OCI-LY1 (cell line): ENCODE measurements around the gene LARP1.
"Not testable (repeated sequence)": the region's sequence is repeated elsewhere in the genome, so short reads cannot be mapped to it uniquely, and the experiment has no call there.

Experiments
- H2AFZ ChIP-seq: fragments of 200-600 bp; sonication (generic), shearing (Covaris generic); 2 replicates; pipeline ENCODE4 v1.6.0; 2014; ENCODE audit warnings: antibody characterized with exemption, mild to moderate bottlenecking, low read length
- H3F3A ChIP-seq: fragments of 200-600 bp; sonication (generic), shearing (Covaris generic); 2 replicates; pipeline ENCODE4 v1.6.0; 2014; ENCODE audit warnings: mild to moderate bottlenecking, antibody characterized with exemption, low read length, moderate library complexity; ENCODE audit not compliant: insufficient read depth
- H3K27ac ChIP-seq: fragments of 200-600 bp; sonication (generic); 2 replicates; pipeline ENCODE4 v1.5.1; 2014; ENCODE audit warnings: low read length, mixed run types, mild to moderate bottlenecking, low read depth; ENCODE audit not compliant: poor library complexity, severe bottlenecking
- H3K27me3 ChIP-seq: fragments of 200-600 bp; sonication (generic); 2 replicates; pipeline ENCODE4 v1.6.0; 2014; ENCODE audit warnings: antibody characterized with exemption, mild to moderate bottlenecking, low read length, moderate library complexity; ENCODE audit not compliant: insufficient read depth
- H3K36me3 ChIP-seq: fragments of 200-600 bp; sonication (generic); 2 replicates; pipeline ENCODE4 v1.6.1; 2014; ENCODE audit warnings: mild to moderate bottlenecking, antibody characterized with exemption, low read length, moderate library complexity, mixed read lengths; ENCODE audit not compliant: insufficient read depth
- H3K4me1 ChIP-seq: fragments of 200-600 bp; sonication (generic); 2 replicates; pipeline ENCODE4 v1.5.1; 2014; ENCODE audit warnings: mild to moderate bottlenecking, low read length, moderate library complexity; ENCODE audit not compliant: insufficient read depth, severe bottlenecking
- H3K4me2 ChIP-seq: fragments of 200-600 bp; sonication (generic), shearing (Covaris generic); 2 replicates; pipeline ENCODE4 v1.6.1; 2014; ENCODE audit warnings: low read length
- H3K4me3 ChIP-seq: fragments of 200-600 bp; sonication (generic); 2 replicates; pipeline ENCODE4 v1.5.1; 2014; ENCODE audit warnings: low read length, low read depth, mild to moderate bottlenecking, mixed read lengths; ENCODE audit not compliant: poor library complexity, severe bottlenecking
- H3K79me2 ChIP-seq: fragments of 200-600 bp; shearing (Covaris generic); 2 replicates; pipeline ENCODE4 v1.6.1; 2016; ENCODE audit warnings: mixed run types, low read length, mixed read lengths; ENCODE audit not compliant: insufficient read depth
- H3K9ac ChIP-seq: fragments of 200-600 bp; sonication (generic), shearing (Covaris generic); 2 replicates; pipeline ENCODE4 v1.6.1; 2014; ENCODE audit warnings: mild to moderate bottlenecking, low read length, mixed read lengths
- H3K9me2 ChIP-seq: fragments of 200-600 bp; sonication (generic), shearing (Covaris generic); 2 replicates; pipeline ENCODE4 v1.6.1; 2014; ENCODE audit warnings: low read depth, mild to moderate bottlenecking, low read length, mixed read lengths
- H3K9me3 ChIP-seq: fragments of 200-600 bp; shearing (Covaris generic); 2 replicates; pipeline ENCODE4 v1.6.1; 2014; ENCODE audit warnings: low read length, mixed read lengths
- H4K20me1 ChIP-seq: fragments of 200-600 bp; sonication (generic), shearing (Covaris generic); 2 replicates; pipeline ENCODE4 v1.6.0; 2016; ENCODE audit warnings: mild to moderate bottlenecking, low read length; ENCODE audit not compliant: insufficient read depth
- EZH2 ChIP-seq: fragments of 200-600 bp; sonication (generic), shearing (Covaris generic); IDR thresholded peaks from 2 replicates; pipeline ENCODE4 v1.8.0; 2017; ENCODE audit warnings: borderline replicate concordance, mixed run types, mild to moderate bottlenecking, antibody characterized with exemption, low read length, moderate library complexity, mixed read lengths
- TF ChIP-seq, protein P1 (sequence below): fragments of 200-600 bp; sonication (generic), shearing (Covaris generic); IDR thresholded peaks from 2 replicates; pipeline ENCODE4 v1.5.1; 2017; ENCODE audit warnings: mild to moderate bottlenecking, antibody characterized with exemption, low read length, moderate library complexity, mixed read lengths

LARP1 gene

DNA sequence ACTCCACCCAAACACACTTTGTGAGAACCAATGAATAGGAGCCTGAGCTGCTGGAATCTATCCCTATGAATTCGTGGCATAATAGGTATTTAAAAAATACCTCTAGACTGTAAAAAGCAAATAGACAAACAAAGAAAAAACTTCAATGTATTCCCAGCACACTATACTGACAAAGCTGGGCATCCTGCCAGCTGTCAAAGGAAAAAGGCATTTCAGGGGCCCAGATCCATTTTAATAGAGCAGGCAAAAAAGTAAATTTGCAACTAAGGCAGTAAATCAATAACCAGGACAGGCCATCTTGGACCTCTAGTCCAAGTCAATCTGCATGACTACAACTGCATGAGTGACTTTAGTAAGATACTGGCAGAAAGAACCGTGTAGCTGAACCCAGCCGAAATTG, 25.6 kb upstream of the LARP1 start:
- H2AFZ ChIP-seq, result no peak overlapping the region
- H3K27ac ChIP-seq, result no peak overlapping the region
- H3K9me2 ChIP-seq, result no peaks in the 10 kb centered on the region
- no peaks in the 10 kb centered on the region for H3K9me3 ChIP-seq
- H3K79me2 ChIP-seq, result no peaks in the 10 kb centered on the region
- H3K4me1 ChIP-seq, result no peaks in the 10 kb centered on the region
- no peaks in the 10 kb centered on the region for H4K20me1 ChIP-seq
- H3K36me3 ChIP-seq, result no peaks in the 10 kb centered on the region
- H3F3A ChIP-seq, result no peaks in the 10 kb centered on the region
- no peak overlapping the region for H3K9ac ChIP-seq
- no peaks in the 10 kb centered on the region for H3K27me3 ChIP-seq
- H3K4me2 ChIP-seq, result no peak overlapping the region
- TF ChIP-seq, protein P1, sequence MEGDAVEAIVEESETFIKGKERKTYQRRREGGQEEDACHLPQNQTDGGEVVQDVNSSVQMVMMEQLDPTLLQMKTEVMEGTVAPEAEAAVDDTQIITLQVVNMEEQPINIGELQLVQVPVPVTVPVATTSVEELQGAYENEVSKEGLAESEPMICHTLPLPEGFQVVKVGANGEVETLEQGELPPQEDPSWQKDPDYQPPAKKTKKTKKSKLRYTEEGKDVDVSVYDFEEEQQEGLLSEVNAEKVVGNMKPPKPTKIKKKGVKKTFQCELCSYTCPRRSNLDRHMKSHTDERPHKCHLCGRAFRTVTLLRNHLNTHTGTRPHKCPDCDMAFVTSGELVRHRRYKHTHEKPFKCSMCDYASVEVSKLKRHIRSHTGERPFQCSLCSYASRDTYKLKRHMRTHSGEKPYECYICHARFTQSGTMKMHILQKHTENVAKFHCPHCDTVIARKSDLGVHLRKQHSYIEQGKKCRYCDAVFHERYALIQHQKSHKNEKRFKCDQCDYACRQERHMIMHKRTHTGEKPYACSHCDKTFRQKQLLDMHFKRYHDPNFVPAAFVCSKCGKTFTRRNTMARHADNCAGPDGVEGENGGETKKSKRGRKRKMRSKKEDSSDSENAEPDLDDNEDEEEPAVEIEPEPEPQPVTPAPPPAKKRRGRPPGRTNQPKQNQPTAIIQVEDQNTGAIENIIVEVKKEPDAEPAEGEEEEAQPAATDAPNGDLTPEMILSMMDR, result no peak
- no peak for TF ChIP-seq EZH2
- no peak overlapping the region for H3K4me3 ChIP-seq

DNA sequence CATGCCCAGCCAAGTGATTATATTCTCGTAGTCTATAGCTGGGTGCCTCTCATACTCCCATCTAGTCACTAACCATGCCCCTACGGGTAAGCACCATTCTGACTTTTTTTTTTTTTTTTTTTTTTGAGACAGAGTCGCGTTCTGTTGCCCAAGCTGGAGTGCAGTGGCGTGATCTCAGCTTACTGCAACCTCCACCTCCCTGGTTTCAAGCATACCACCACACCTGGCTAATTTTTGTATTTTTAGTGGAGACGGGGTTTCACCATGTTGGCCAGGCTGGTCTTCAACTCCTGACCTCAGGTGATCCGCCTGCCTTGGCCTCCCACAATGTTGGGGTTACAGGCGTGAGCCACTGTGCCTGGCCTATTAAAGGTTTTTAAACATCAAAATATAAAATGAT, 24.4 kb upstream of the LARP1 start:
- not testable (repeated sequence) for H3K4me2 ChIP-seq, H3K9me2 ChIP-seq, H4K20me1 ChIP-seq, H3K9ac ChIP-seq, H3F3A ChIP-seq, H3K4me3 ChIP-seq, H3K27me3 ChIP-seq, H3K9me3 ChIP-seq, H2AFZ ChIP-seq, H3K36me3 ChIP-seq, H3K4me1 ChIP-seq, H3K27ac ChIP-seq, H3K79me2 ChIP-seq

DNA sequence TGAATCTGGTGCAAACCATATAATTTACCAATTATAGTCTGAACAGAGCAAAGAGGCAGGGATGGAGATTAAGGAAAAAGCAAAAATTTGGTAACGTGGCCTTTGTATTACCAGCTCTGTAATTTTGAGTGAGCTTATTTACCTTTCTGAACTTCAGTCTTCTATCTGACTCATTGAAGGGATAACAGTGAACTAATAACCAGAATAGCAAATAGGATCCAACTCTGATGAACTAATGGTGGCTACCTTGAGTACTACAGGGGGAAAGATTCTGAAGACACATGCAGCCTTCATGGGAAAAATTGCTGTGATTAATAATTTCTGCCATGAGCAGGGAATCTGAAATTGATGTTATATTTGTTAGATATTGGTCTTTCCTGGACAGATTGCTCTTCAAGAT, 23.0 kb upstream of the LARP1 start:
- Histone ChIP-seq H3K27me3 (no peaks in the 10 kb centered on the region), H3K4me1 (no peaks in the 10 kb centered on the region), H4K20me1 (no peaks in the 10 kb centered on the region), H3K4me2 (no peak overlapping the region), H3K9me3 (no peaks in the 10 kb centered on the region), H3K9me2 (no peaks in the 10 kb centered on the region), H3K9ac (no peak overlapping the region), H3K79me2 (no peaks in the 10 kb centered on the region), H3F3A (no peaks in the 10 kb centered on the region), H3K4me3 (no peak overlapping the region), H3K27ac (no peak overlapping the region), H3K36me3 (no peaks in the 10 kb centered on the region), H2AFZ (no peak overlapping the region)
- TF ChIP-seq, protein P1, result no peak
- no peak for TF ChIP-seq EZH2

DNA sequence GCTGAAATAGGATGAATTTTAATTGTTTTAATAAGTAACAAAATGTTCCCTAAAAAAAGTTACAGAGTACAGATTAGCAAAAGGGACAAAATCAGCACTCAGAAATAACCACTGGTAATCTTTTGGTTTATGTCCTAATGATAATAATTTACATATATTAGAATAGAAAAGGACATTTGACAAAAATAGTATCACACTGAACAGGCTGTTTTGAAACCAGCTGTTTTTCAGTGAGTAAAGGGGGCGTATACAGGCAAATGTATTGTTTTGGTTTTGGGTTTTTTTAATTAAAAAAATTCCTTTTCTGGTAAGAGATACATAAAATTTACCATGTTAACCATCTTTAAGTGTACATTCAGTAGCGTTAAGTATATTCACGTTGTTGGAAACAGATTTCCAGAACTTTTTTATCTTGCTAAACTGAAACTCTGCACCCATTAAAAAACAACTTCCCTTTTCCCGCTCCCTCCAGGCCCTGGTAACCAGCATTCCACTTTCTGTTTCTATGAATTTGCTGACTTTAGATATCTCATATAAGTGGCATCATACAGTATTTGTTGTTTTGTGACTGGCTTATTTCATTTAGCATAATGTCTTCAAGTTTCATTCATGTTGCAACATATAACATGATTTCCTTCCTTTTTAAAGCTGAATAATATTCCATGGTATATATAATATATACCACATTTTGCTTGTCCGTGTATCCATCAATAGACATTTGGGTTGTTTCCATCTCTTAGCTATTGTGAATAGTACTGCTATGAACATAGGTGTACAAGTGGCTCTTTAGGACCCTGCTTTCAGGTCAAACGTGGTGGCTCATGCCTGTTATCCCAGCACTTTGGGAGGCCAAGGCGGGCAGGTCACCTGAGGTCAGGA, 20.6 kb upstream of the LARP1 start:
- no peak overlapping the region for H3K9ac ChIP-seq
- no peaks in the 10 kb centered on the region for H3K9me3 ChIP-seq

DNA sequence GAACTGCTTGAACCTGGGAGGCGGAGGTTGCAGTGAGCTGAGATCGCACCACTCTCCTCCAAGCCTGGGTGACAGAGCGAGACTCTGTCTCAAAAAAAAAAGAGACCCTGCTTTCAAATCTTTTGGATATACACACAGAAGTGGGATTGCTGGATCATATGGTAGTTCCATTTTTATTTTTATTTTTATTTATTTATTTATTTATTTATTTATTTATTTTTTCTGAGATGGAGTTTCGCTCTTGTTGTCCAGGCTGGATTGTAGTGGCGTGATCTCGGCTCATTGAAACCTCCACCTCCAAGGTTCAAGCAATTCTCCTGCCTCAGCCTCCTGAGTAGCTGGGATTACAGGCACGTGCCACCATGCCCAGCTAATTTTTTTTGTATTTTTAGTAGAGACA, 19.8 kb upstream of the LARP1 start:
- H3K27me3 ChIP-seq, H3K4me1 ChIP-seq, H3K27ac ChIP-seq, H3K4me3 ChIP-seq, H3K9me3 ChIP-seq, H3K36me3 ChIP-seq, H3K9me2 ChIP-seq, H3K9ac ChIP-seq, H4K20me1 ChIP-seq, H3K4me2 ChIP-seq, H2AFZ ChIP-seq, H3F3A ChIP-seq, H3K79me2 ChIP-seq: not testable (repeated sequence)

More for the DNA sequence above, 20.6 kb upstream of the LARP1 start:
- Histone ChIP-seq H3K79me2 (no peaks in the 10 kb centered on the region), H3K27me3 (no peaks in the 10 kb centered on the region), H4K20me1 (no peaks in the 10 kb centered on the region), H3F3A (no peaks in the 10 kb centered on the region), H3K9me2 (no peaks in the 10 kb centered on the region), H2AFZ (no peak overlapping the region), H3K36me3 (no peaks in the 10 kb centered on the region), H3K4me3 (no peak overlapping the region), H3K4me1 (no peaks in the 10 kb centered on the region), H3K27ac (no peak overlapping the region), H3K4me2 (no peak overlapping the region)
- TF ChIP-seq, protein P1, result no peak
- no peak for TF ChIP-seq EZH2
